Loucy (cell line): ENCODE results near the gene SAP30BP.

Experiments used
- H2AFZ ChIP-seq: fragments of 200-600 bp; sonication (generic); 2 replicates; pipeline ENCODE4 v1.6.0; 2016; ENCODE audit warnings: antibody characterized with exemption, mild to moderate bottlenecking, low read length, moderate library complexity
- H3F3A ChIP-seq: fragments of 200-600 bp; 2 replicates; pipeline ENCODE4 v1.6.0; 2016; ENCODE audit warnings: antibody characterized with exemption, low read depth, mild to moderate bottlenecking
- H3K27me3 ChIP-seq: fragments of 200-600 bp; sonication (generic); 2 replicates; pipeline ENCODE4 v1.6.1; 2014; ENCODE audit warnings: low read length, mild to moderate bottlenecking; ENCODE audit not compliant: insufficient read depth, poor library complexity, severe bottlenecking
- H3K36me3 ChIP-seq: fragments of 200-600 bp; sonication (generic); 2 replicates; pipeline ENCODE4 v1.6.1; 2016; ENCODE audit warnings: low read length; ENCODE audit not compliant: insufficient read depth
- H3K4me1 ChIP-seq: fragments of 200-600 bp; sonication (generic); 2 replicates; pipeline ENCODE4 v1.5.1; 2014; ENCODE audit warnings: low read length, mild to moderate bottlenecking; ENCODE audit not compliant: insufficient read depth, poor library complexity, severe bottlenecking
- H3K4me2 ChIP-seq: fragments of 200-600 bp; sonication (generic); 2 replicates; pipeline ENCODE4 v1.6.0; 2014; ENCODE audit warnings: antibody characterized with exemption, low read length, low read depth, mild to moderate bottlenecking; ENCODE audit not compliant: poor library complexity, severe bottlenecking
- H3K4me3 ChIP-seq: fragments of 200-600 bp; sonication (generic); 2 replicates; pipeline ENCODE4 v1.5.1; 2014; ENCODE audit warnings: low read length, mild to moderate bottlenecking, mixed read lengths; ENCODE audit not compliant: poor library complexity, severe bottlenecking
- H3K79me2 ChIP-seq: fragments of 200-600 bp; sonication (generic); 2 replicates; pipeline ENCODE4 v1.6.1; 2014; ENCODE audit warnings: low read length; ENCODE audit not compliant: insufficient read depth
- H3K9ac ChIP-seq: fragments of 200-600 bp; sonication (generic); 2 replicates; pipeline ENCODE4 v1.6.0; 2014; ENCODE audit warnings: mild to moderate bottlenecking, low read depth, low read length, moderate library complexity; ENCODE audit not compliant: poor library complexity, severe bottlenecking
- H3K9me2 ChIP-seq: fragments of 200-600 bp; sonication (generic); replicated peaks from 2 replicates; pipeline ENCODE4 v1.6.1; 2016; ENCODE audit warnings: low read depth, low read length, mixed read lengths
- H3K9me3 ChIP-seq: fragments of 200-600 bp; sonication (generic); 2 replicates; pipeline ENCODE4 v1.6.1; 2014; ENCODE audit warnings: mild to moderate bottlenecking, antibody characterized with exemption, low read length, low read depth; ENCODE audit not compliant: insufficient read depth
- H4K20me1 ChIP-seq: fragments of 200-600 bp; sonication (generic); 2 replicates; pipeline ENCODE4 v1.6.0; 2014; ENCODE audit warnings: antibody characterized with exemption, low read length, mild to moderate bottlenecking; ENCODE audit not compliant: insufficient read depth, poor library complexity, severe bottlenecking
- CTCF ChIP-seq: fragments of 200-600 bp; sonication (generic); conservative IDR thresholded peaks from 2 replicates; pipeline ENCODE4 v1.5.1; 2014; ENCODE audit warnings: mild to moderate bottlenecking, antibody characterized with exemption, low read length
- EZH2phosphoT487 ChIP-seq: fragments of 200-600 bp; IDR thresholded peaks from 2 replicates; pipeline ENCODE4 v1.6.1; 2018; ENCODE audit warnings: antibody characterized with exemption, mild to moderate bottlenecking, moderate library complexity, borderline replicate concordance

Gene SAP30BP

GRCh38 chr17:75722076-75722475 lies 54.9 kb downstream of the SAP30BP start:
- Histone ChIP-seq H3K9ac (no peak overlapping the region), H3K4me1 (no peaks in the 10 kb centered on the region), H4K20me1 (no peaks in the 10 kb centered on the region), H2AFZ (no peak overlapping the region), H3K9me2 (no peaks in the 10 kb centered on the region), H3K4me2 (no peak overlapping the region), H3K27me3 (no peaks in the 10 kb centered on the region), H3K36me3 (no peaks in the 10 kb centered on the region), H3K79me2 (no peaks in the 10 kb centered on the region), H3K9me3 (no peaks in the 10 kb centered on the region), H3K4me3 (no peak overlapping the region), H3F3A (no peaks in the 10 kb centered on the region)
- TF ChIP-seq EZH2phosphoT487 (no peak), CTCF (no peak)

DNA sequence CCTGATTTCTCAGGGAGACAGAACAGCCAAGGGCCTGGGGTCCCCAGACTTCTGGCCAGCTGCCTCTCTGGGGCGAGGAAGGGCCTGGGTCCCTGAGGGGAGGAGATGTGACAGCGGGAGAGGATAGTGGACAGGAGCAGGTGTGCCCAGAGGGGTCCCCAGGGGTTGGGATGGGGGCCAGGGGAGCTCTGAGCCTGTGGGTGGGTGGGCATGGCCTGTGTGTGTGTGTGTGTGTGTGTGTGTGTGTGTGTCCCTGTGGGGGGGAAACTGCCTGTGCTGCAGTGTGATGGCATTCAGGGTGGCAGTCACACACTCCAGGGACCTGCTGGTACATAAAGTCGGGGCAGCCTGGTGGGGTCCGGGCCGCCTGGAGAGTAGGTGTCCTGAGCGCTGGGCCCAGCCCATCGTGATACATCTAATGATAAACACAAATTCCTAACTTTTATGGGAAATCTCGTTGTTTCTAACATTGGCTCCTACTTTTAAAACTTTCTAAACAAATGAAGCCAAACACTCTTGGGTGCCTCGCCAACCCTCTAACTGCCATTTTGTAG lies 55.5 kb downstream of the SAP30BP start:
- Histone ChIP-seq H3F3A (no peaks in the 10 kb centered on the region), H3K79me2 (no peaks in the 10 kb centered on the region), H3K9ac (no peak overlapping the region), H3K4me3 (no peak overlapping the region), H3K4me2 (no peak overlapping the region), H3K9me2 (no peaks in the 10 kb centered on the region), H3K4me1 (no peaks in the 10 kb centered on the region), H3K36me3 (no peaks in the 10 kb centered on the region), H3K27me3 (no peaks in the 10 kb centered on the region), H3K9me3 (no peaks in the 10 kb centered on the region), H2AFZ (no peak overlapping the region), H4K20me1 (no peaks in the 10 kb centered on the region)
- TF ChIP-seq CTCF (no peak), EZH2phosphoT487 (no peak)

DNA sequence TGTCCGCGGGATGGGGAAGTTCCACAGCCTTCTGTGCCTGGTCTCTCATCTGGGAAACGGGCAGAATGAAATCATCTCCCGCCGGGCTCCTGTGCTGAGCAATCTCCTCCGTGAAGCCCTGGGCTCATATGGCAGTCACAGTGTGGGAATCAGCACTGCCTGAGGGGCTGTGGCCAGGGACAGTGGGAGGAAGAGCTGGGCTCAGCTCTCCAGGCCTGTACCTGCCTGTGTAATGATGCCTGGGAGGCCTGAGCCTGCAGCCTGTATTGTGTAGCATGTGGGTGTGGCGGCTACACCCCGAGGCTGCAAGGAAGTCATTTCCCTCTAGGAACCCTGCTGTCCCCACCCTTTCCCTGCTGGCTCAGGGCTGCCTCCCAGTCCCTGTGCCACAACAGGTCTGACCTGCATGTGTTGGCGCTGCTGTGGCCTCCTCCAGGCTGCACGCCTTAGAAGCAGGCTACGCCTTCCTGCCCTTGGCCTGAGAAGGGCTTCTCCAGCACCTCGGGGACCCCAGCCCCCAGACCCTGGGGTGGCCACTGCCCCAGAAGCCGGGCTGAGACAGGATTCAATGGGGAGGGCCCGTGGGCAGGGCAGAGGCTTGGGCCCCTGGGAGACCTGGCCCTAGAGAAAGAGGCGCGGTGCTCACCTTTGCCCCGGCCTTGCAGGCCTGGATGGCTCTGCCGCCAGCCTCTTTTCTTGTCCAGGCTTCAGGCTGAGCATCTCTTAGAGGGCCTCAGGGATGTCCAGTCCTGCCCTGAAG lies 56.2 kb downstream of the SAP30BP start:
- Histone ChIP-seq H2AFZ (no peak overlapping the region), H4K20me1 (no peaks in the 10 kb centered on the region), H3F3A (no peaks in the 10 kb centered on the region), H3K36me3 (no peaks in the 10 kb centered on the region), H3K9ac (no peak overlapping the region), H3K4me2 (no peak overlapping the region), H3K9me2 (no peaks in the 10 kb centered on the region), H3K79me2 (no peaks in the 10 kb centered on the region), H3K9me3 (no peaks in the 10 kb centered on the region), H3K27me3 (no peaks in the 10 kb centered on the region), H3K4me1 (no peaks in the 10 kb centered on the region), H3K4me3 (no peak overlapping the region)
- no peak for TF ChIP-seq CTCF
- no peak for TF ChIP-seq EZH2phosphoT487
